Gastrocnemius medialis (tissue), 4 donors: ENCODE measurements around the gene STK39. TPM values are rescaled to one million over a fixed set of nuclear protein-coding genes. Genes with fewer than 3 reads are reported as not detected.

Experiments used
- ATAC-seq, 2 donors: fragments of 150-250 bp; one replicate each; pipeline ENCODE4 v1.9.1; 2016
- DNase-seq, 2 donors: peaks; one replicate each; pipeline ENCODE4 v3.0.0-alpha.2; 2019
- H3K27ac ChIP-seq, 4 donors: fragments of 200-600 bp; sonication (generic); 1 replicate in 1 of 4; 2 replicates in 3 of 4; pipeline ENCODE4 v1.5.1; 2016 to 2018; ENCODE audit warnings: mild to moderate bottlenecking in 2 of 4, moderate library complexity in 1 of 4
- H3K27me3 ChIP-seq, 3 donors: fragments of 200-600 bp; sonication (generic) in 2 of 3; 1 replicate in 1 of 3; 2 replicates in 2 of 3; pipeline versions ENCODE4 v1.5.1 to v1.6.0; 2016 to 2019; ENCODE audit warnings: mild to moderate bottlenecking in 1 of 3, moderate library complexity in 1 of 3
- H3K36me3 ChIP-seq, 2 donors: fragments of 200-600 bp; sonication (generic) in 1 of 2; one replicate each; pipeline ENCODE4 v1.5.1; 2017 to 2018
- H3K4me1 ChIP-seq, 2 donors: fragments of 200-600 bp; sonication (generic) in 1 of 2; one replicate each; pipeline ENCODE4 v1.5.1; 2016 to 2017; ENCODE audit warnings: mild to moderate bottlenecking in 2 of 2
- H3K4me3 ChIP-seq, 4 donors: fragments of 200-600 bp; sonication (generic) in 3 of 4; 1 replicate in 1 of 4; 2 replicates in 3 of 4; pipeline ENCODE4 v1.5.1; 2016 to 2019; ENCODE audit warnings: mild to moderate bottlenecking in 2 of 4
- H3K9me3 ChIP-seq, 3 donors: fragments of 200-600 bp; sonication (generic) in 2 of 3; 1 replicate in 1 of 3; 2 replicates in 2 of 3; pipeline ENCODE4 v1.5.1; 2016 to 2019
- POLR2A ChIP-seq, 2 donors: fragments of 450-650 bp; IDR thresholded peaks; one replicate each; pipeline ENCODE4 v1.6.1; 2017; ENCODE audit warnings: antibody characterized with exemption in 2 of 2, mild to moderate bottlenecking in 2 of 2, moderate library complexity in 2 of 2
- in situ Hi-C, 4 donors: fragments of 200-750 bp; cut with MboI; loops; one replicate each; pipeline versions ENCODE4 v1.15.0 to v1.8.0; 2017; ENCODE audit warnings: low sequenced_read_pairs in 4 of 4
- intact Hi-C: fragments of 100-400 bp; cut with DNase I; formaldehyde crosslinking; loops from one replicate; pipeline ENCODE4 v1.15.1; 2023; ENCODE audit warnings: low total_unique reads
- total RNA-seq, 4 donors: library from RNA; depleted of rRNA; stranded (reverse); fragments of >200 nt; gene quantifications; one replicate each; pipeline versions ENCODE4 v1.1.0 to v1.2.3, GENCODE V29; 2016
- TF ChIP-seq, protein P1 (sequence below), 5 experiments: fragments of 450-650 bp in 3 of 5; fragments of 200-600 bp in 2 of 5; sonication (generic) in 2 of 5; IDR thresholded peaks in 4 of 5; conservative IDR thresholded peaks in 1 of 5; 1 replicate in 4 of 5; 2 replicates in 1 of 5; pipeline ENCODE4 v1.5.1; 2016 to 2019; ENCODE audit warnings: antibody characterized with exemption in 5 of 5, mild to moderate bottlenecking in 3 of 5, moderate library complexity in 3 of 5

Gene STK39
- total RNA-seq, 4 donors from 2014 or later, result 0.66 to 2.9 (median 1.9) TPM

DNA sequence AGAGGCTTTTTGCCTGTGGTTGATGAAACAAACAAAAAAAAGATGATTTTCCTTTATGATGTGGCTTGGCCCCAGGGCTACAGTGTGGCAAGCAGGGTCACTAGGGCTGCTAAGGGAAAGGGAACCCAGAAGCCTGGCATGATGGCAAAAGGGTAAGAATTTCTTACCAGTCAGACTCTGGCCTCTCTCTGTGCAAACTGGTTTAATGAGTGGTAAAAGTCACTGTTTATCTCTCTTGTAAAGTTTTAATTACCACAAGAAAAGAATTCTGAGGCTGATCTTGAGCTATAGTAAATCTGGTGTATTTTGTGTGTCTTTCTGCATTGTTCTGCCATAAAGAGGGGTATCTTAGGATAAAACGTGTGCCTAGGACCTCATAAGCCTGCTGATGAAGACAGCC lies 275.4 kb downstream of the STK39 start:
- no peaks in the 10 kb centered on the region for H3K9me3 ChIP-seq
- intact Hi-C loops (no loop called here), in situ Hi-C loops (no loop called here)
- no peak for TF ChIP-seq POLR2A (IDR thresholded peaks at IDR 0.05)
- TF ChIP-seq, protein P1, sequence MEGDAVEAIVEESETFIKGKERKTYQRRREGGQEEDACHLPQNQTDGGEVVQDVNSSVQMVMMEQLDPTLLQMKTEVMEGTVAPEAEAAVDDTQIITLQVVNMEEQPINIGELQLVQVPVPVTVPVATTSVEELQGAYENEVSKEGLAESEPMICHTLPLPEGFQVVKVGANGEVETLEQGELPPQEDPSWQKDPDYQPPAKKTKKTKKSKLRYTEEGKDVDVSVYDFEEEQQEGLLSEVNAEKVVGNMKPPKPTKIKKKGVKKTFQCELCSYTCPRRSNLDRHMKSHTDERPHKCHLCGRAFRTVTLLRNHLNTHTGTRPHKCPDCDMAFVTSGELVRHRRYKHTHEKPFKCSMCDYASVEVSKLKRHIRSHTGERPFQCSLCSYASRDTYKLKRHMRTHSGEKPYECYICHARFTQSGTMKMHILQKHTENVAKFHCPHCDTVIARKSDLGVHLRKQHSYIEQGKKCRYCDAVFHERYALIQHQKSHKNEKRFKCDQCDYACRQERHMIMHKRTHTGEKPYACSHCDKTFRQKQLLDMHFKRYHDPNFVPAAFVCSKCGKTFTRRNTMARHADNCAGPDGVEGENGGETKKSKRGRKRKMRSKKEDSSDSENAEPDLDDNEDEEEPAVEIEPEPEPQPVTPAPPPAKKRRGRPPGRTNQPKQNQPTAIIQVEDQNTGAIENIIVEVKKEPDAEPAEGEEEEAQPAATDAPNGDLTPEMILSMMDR (IDR thresholded peaks at IDR 0.05 in 4 of 5, conservative IDR thresholded peaks at IDR 0.05 in 1 of 5), result no peak
- H3K4me3 ChIP-seq, result no peak overlapping the region
- no peak for DNase-seq
- ATAC-seq, result no peak
- H3K4me1 ChIP-seq, result no peaks in the 10 kb centered on the region
- H3K27me3 ChIP-seq, result no peaks in the 10 kb centered on the region
- H3K27ac ChIP-seq, result no peak overlapping the region
- no peaks in the 10 kb centered on the region for H3K36me3 ChIP-seq

DNA sequence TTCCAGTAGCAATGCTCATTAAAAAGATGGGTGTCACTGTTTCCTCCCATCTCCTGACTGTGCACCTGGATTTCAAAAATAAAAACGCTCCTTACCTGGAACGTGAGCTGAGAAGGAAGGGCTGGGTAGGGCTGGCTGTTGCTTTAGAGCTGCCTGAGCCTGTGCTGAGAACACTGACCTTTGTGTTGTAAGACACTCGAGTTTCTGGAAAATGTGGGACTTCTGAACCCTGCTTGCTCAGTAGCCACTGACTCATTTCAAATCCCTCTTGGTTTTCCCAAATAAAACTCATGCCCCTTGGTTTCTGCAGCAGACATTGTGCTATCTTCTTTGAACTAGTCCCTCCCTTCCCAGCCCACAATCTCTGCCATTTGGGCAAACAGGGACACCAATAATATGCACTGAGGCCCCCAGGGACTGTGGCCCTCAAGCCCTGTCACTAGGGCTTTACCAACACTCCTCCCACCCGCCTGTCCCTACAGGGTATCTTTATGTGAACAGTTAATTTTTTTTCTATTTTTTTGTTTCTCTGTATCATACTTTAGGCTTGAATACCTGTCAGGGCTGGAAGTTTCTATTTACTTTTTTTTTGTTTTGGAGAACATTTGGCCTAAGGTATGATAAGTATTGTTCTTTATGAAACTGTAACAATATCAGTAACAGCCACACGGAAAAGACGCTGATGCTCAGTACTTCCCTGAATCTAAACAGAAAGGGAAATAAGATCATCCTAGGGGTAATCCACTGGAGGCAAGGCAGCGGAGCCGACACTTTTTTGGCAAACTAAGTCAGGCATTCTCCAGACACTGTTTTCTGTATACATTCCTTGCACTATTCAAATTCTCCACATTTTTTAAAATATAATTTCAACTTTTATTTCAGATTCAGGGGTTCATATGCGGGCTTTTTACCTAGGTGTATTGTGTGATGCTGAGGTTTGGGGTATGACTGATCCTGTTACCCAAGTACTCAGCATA lies 280.2 kb downstream of the STK39 start:
- Histone ChIP-seq H3K27me3 (no peaks in the 10 kb centered on the region), H3K4me3 (no peak overlapping the region), H3K27ac (no peak overlapping the region), H3K4me1 (no peaks in the 10 kb centered on the region), H3K36me3 (no peaks in the 10 kb centered on the region), H3K9me3 (no peaks in the 10 kb centered on the region)
- intact Hi-C loops (no loop called here), in situ Hi-C loops (no loop called here)
- DNase-seq (no peak), ATAC-seq (no peak)
- TF ChIP-seq POLR2A (IDR thresholded peaks at IDR 0.05), result no peak
- TF ChIP-seq, protein P1 (IDR thresholded peaks at IDR 0.05 in 4 of 5, conservative IDR thresholded peaks at IDR 0.05 in 1 of 5), result no peak

DNA sequence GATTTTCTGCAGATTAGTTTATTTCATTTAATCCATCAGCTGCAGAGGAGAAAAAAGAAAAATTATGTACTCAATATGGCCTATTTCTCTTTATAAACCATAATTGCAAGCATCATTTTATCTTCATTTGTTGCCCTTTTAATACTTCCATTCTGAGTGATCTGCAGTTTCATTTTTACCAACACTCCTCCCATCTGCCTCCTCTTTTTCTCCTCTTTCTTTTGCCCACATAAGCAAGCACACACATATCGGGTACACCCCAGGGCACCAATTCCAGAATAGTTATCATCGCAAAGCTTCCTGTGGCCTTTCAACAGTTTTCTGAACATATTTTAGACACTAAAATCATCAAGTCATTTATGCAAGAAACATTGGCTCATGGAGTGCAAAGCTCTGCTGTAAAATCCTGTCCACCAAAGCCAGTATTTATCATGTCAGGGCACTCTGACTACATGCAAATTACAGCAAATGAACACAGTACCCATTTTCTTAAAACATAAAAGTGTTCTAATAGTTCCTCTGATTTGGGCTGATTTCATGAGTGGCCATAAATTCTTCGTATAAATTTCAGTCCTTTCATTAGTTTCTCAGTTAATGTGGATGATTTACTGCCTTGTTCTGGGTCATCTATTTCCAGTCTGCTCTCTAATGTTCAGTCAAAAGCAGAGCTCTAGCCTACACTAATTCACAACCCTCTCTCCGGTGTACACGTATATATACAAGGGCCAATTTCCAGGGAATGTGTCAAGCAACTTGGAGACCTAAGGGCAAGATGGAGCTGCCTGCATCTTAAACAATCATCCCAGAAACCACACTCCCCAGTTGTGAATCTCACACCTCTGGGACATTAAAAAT lies 281.3 kb downstream of the STK39 start:
- no peak for DNase-seq
- Histone ChIP-seq H3K36me3 (no peaks in the 10 kb centered on the region), H3K4me3 (no peak overlapping the region), H3K9me3 (no peaks in the 10 kb centered on the region), H3K4me1 (no peaks in the 10 kb centered on the region), H3K27me3 (no peaks in the 10 kb centered on the region), H3K27ac (no peak overlapping the region)
- in situ Hi-C loops, result no loop called here
- intact Hi-C loops, result no loop called here
- no peak for TF ChIP-seq POLR2A (IDR thresholded peaks at IDR 0.05)
- TF ChIP-seq, protein P1 (IDR thresholded peaks at IDR 0.05 in 4 of 5, conservative IDR thresholded peaks at IDR 0.05 in 1 of 5), result no peak
- no peak for ATAC-seq

DNA sequence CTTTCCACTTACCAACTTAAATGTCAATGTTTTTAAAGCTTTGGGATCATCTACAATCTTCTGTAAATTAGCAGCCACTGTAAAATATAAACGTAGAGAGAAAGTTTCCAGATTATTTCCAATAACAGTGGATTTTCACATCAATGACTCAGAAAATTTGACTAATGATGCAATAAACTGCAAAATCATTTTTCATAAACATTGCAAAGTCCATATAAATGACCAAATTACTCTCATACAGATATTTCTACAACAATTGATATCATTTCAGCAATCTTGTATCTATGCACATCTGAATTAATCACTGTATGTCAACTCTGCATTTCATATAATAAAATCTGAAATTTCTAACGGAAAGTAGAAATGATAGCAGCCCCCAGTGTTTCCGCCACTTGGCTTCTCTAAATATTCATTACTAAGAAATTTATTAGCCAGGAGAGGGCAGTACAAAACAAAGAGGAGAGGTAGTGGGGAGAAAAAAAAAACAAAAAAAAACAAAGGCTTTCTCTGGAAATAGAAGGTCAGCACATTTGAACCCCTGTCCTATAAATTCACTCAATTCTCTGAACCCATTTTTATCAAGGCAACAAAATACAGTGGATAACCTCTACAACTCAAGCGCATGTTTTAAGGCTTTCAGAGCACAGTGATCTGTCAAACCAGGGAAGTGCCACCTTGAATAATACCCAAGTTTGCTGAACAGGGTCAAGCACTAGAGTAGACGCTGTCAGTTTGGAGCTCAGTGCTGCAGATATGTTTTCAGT lies 282.6 kb downstream of the STK39 start:
- in situ Hi-C loops, result no loop called here
- Histone ChIP-seq H3K4me1 (no peaks in the 10 kb centered on the region), H3K27ac (no peak overlapping the region), H3K4me3 (no peak overlapping the region), H3K9me3 (no peaks in the 10 kb centered on the region), H3K27me3 (no peaks in the 10 kb centered on the region), H3K36me3 (no peaks in the 10 kb centered on the region)
- DNase-seq (no peak), ATAC-seq (no peak)
- no peak for TF ChIP-seq POLR2A (IDR thresholded peaks at IDR 0.05)
- TF ChIP-seq, protein P1 (IDR thresholded peaks at IDR 0.05 in 4 of 5, conservative IDR thresholded peaks at IDR 0.05 in 1 of 5), result peak in 1 of 5 experiments; percentile 5
- intact Hi-C loops, result no loop called here
